NCI-H1048 (cell line): Measurements from ENCODE around the gene VILL.
A peak's percentile ranks its signal among the peaks of the same experiment; 100 is the strongest.
"Not testable (repeated sequence)": the region's sequence is repeated elsewhere in the genome, so short reads cannot be mapped to it uniquely, and the experiment has no call there.

Experiments
- DNase-seq: peaks from one replicate; lab custom pipeline; 2025; lab: John Stamatoyannopoulos, UW

The VILL gene

DNA sequence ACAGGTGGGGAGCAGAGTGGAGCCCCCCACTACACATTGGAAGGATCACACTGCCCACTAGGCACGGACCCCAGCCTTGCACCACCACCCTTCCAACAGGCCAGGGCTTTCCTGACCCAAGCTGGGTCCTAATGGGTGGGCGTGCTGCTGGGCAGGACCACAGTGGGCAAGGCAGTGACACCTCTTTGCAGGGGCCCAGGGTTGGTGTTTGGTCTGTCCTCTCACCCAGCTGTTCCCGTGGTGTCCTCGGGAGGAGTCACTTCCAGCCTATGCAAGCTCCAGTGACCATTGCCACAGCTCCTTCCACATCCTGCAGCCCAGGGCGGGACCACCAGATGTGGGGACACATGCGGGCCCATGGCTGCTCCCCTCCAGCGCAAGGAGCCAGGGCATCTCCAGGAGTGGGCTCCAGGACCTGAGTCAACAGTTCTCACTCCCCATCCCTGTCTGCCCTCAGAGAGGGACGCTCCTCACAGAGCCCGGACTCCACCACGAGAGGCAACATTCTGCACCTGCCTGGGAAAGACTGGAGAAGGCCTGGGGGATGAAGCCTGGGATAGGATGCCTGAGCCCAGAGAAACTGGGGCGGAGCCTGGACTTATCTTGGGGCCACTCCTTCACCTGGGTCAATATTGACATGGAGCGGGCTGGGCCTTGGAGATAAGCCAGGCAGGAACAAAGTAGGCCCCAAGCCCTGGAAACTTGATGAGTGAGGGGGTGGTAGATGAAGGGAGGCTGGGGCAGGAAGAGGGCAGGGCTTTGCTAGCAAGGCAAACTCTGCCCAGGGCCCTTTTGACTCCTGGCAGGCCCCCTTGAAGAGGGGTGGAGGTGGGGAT is 3.9 kb upstream of the VILL start:
- DNase-seq, result no peak

DNA sequence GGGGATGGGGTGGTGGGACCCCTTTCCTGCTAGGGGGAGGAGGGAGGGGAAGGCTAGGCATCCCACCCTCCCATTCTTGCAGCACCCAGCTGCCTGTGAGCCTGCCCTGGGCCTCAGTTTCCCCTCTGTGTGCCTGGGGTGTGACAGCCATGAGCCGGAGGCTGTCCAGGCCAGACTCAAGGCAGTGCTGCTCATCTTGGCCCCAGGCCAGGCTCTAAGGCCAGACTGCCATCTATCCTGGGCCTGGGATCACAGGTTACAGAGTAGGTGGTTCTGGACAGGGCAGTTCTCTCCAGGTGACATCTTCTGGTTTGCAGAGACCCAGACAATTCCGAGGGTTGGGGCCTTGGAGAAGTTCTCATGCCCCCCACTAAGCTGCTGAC is 3.3 kb upstream of the VILL start:
- DNase-seq, result no peak

DNA sequence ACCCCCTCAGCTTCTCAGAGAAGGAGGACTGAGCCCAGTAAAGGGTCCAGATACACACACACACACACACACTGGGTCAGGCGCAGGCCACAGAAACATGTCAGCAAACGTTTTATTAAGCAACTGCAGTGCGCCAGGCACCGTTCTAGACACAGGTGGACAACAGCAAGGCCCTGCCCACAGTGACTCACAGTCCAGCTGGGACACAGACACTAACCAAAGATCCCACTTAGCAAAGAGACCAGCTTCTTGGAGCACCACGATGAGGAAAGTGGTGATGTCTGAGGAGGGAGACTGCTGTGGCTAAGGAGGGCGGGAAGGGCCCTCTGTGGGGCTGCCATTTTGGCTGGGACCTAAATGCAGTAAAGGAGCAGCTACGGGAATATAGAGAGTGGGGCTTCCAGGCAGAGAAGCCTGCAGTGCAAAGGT is 2.8 kb upstream of the VILL start:
- no peak for DNase-seq

DNA sequence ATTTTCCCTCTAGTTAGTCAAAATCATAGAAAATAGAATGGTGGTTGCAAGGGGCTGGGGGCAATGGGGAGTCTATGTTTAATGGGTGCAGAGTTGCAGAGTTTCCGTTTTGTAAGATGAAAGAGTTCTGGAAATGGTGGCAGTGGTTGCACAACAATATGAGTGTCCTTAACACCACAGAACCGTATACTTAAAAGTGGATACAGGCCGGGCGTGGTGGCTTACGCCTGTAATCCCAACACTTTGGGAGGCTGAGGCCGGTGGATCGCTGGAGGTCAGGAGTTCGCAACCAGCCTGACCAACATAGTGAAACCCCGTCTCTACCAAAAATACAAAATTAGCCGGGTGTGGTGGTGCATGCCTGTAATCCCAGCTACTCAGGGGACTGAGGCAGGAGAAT is 2.2 kb upstream of the VILL start:
- not testable (repeated sequence) for DNase-seq

DNA sequence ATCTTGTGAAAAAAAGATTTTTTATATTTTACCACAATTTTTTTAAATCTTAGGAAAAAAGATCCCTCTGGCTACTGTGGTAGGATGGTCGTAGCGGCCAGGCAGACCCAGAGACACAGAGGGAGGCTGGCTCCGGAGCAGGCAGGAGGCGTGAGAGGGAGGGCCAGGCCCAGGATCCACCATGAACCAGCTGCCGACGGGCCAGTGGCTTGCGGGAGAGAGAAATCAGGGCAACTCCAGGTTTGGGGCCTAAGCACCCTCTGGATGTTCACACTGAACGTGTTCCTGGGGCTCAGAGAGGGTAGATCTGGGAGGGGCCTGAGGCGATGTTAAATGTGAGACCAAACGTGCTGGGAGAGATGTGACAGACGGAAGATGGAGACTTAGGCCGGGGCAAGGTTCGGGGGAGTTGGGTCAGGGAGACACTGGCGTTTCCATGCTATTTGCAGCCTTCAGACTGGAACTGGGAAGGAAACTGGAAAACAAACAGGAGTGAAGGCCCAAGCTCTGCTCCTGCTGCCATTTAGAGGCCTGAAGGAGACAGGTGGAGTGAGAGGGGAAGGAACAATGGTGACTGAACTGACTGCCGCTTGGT is 1.6 kb upstream of the VILL start:
- no peak for DNase-seq

DNA sequence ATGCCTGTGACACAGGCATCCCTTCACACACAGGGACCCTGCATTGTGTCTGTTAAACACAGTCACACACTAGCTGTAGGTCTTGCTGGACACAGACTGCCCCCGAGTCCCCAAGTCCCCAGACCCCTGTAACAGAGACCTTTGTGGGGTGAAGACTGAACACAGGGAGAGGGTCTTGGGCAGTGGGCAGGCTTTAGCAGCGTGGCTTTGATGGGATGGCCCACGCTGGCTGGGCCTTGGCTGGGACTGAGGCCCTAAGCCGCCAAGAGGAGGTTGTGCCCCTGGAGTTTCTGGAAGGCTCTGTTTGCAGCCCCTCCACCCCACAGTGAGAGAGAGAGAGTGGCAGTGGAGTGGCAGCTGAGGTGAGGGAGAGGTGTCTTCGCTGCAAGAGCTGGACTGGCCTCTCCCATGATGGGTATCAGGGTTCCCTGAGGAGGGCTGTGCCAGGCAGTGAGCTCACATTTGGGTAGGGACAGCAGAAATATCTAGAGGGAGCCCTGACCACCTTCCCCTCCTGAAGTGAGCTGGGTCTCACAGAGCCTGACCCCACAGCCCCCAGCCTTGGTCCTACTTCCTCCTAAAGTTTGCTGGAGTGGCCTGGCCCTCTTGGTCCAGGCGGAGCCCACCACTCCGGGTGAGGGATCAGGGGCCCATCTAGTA is 635 bp upstream of the VILL start:
- DNase-seq, result no peak

DNA sequence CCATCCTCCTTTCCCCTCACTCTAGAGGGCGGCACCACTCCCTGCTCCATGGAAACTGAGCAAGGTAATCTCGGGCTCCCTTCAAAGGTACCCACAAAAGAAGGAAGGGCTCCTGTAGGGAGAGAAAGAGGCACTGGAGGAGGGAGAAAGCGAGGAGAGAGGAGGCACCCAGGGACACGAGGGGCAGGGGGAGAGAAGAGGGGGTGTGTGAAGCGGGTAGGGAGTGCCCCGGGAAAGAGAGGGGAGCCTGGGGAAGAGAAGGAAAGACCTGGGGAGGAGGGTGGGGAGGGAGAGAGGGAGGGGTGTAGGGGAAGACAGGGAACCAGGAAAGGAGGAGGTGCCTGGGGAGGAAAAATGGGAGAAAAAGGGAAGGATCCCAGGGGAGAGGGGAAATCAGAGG is 523 bp downstream of the VILL start:
- no peak for DNase-seq

DNA sequence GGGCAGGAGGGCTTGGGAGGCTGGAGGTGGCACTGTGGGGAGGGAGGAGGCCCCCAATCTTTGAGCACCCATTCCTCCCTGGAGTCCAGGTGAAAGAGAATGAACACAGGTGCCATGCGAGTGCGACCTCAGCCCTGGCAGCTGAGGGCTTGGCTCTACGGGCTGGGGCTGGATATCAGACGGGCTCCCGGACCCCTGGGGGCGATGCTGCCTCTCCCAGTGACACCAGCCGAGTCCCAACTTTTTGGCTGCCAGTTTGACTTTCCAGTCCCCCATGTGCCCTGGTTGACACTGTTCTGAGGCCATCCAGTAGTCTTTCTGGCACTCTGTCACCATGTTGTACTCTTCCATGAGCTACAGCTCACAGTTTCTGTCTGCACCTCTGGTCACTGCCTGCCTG is 1.2 kb downstream of the VILL start:
- DNase-seq, result no peak

DNA sequence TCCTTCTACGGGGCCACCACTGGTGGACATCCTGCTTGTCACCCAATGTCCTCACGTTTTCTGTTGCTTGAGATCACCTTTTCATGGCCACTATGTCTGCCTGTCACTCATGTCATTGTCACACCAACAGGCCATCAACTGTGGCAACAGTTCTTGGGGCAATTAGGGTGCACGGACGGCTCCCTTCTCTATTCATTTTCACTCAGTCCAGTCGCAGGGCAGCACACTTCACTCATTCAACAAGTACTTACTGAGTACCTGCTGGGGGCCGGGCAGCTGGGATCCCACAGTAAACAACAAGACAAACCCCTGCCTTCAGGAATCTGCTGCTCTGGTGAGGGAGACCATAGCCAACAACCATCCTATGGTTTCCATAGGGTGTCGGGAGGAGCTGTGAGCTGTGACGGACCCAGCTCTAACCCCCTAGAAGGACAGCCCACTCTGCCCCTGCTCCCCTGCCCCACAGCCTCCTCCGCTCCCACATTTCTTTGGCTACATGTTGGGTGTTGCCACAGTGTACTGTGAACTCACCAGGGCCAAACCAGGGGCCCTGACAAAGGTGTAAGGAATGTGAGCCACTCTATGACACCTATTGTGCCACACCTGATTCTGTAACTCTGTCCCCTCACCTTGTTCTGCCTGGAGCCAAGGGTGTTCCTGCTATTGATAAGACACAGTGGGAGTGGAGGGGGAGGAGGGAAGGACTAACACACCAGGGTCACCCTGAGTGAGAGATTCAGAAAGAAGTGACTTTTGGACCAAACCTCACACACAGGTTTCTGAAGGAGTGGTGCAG is 1.9 kb downstream of the VILL start:
- DNase-seq, result no peak

DNA sequence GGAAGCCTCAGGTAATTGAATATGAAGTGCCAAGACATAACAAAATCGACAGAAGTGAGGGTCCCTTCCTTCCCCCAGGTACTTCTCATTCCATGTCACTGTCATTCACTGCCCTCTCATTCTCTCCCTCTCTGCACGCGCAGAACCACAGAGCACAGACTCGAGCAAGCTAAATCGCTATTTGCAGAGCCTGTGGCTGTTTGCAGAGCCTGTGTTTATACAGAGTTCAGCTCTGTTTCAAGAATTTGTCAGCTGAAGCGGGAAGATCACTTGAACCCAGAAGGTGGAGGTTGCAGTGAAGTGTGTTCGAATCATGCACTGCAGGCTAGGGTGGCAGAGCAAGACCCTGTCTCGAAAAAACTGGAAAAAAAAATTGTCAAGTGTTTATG is 2.5 kb downstream of the VILL start:
- DNase-seq, result no peak

DNA sequence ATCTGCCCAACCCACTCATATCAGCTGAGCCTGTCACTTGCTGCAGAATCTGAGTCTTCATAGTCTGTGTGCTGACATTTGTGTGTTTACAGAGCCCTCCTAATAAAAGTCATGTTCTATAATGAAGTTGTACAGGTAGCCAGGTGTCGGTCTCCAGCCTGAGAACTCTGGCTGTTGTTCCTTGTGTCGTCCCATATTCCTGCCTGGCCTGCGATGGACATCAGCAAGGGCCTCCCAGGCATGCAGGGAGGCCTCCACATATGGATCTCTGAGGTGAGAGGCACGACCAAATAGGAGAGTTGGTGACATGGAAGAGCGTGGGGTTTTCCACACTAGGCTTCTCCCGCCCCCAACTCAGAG is 2.9 kb downstream of the VILL start:
- DNase-seq, result no peak

DNA sequence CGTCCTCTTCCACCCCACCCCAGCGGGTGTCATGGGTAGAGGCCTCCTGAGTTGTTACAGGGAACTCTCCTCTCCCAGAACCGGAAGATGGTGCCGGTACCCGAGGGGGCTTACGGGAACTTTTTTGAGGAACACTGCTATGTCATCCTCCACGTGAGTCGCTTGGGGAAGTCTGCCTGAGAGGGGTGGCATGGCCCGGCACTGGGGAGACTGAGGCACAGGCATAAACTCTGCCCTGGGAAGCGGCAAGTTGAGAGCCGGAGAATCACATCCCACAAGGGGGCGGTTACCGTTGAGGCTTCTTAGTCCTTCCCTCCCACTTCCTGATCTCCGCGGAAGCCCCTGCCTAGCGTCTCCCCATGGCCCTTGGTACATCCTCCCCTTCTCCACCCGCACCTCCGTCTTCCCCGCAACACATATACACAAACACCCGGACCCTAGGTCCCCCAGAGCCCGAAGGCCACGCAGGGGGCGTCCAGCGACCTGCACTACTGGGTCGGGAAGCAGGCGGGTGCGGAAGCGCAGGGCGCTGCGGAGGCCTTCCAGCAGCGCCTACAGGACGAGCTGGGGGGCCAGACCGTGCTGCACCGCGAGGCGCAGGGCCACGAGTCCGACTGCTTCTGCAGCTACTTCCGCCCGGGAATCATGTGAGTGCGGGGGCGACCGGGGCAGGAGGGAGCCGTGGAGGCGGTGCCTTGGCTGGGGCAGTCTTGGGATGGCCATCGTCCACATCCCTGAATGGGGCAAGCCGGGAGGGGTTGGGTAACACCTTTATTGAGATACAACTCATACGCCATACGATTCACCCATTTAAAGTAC is 3.4 kb downstream of the VILL start:
- DNase-seq, result no peak

DNA sequence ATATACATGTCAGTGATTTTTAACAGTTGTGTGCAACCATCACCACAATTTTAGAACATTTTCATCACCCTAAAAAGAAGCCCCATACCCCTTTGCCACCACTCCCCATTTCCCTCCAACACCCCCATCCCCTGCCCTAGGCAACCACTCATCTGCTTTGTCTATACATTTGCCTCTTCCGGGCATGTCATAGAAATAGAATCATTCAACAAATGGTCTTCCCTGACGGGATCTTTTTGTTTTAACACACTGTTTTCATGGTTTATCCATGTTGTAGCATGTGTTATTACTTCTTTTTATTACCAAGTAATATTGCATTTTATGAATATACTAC is 4.0 kb downstream of the VILL start:
- no peak for DNase-seq

DNA sequence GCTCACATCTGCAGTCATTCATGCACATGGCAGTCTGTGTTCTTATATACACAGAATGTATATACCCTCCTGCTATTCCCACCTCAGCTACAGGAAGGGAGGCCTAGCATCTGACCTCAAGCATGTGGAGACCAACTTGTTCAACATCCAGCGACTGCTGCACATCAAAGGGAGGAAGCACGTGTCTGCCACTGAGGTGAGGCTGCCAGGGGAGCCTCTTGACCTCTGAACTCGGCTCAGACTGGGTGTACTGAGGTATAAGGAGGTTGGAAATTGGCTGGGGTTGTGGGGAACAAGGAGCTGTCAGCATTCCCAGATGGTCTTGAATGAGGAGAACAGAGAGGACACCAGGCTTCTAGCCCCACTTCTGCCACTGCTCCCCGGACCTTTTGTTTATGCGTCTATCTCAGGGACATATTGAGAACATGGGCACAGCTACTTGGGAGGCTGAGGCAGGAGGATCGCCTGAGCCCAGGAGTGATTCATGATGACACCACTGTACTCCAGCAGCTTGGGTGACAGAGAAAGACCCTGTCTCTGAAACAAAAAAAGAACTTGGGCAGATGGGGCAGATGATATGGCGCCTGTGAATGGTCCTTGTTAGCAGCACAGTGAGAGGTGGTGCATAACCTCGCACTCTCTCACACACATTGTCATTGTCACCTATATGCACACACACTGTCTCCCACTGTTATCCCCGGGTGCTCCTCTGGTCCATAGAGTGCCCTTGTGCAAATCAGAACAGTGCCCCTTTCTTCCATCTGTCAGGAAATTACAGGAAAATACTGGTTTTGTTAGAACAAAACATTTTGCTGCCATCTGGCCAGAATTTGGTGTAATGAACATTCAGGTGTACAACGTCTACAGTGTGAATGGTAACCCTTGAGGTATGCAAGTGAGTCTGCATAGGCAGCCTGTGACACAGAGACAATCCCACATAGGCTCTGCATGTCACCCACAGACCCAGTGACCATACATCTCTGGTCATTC is 5.4 kb downstream of the VILL start:
- DNase-seq, result no peak

DNA sequence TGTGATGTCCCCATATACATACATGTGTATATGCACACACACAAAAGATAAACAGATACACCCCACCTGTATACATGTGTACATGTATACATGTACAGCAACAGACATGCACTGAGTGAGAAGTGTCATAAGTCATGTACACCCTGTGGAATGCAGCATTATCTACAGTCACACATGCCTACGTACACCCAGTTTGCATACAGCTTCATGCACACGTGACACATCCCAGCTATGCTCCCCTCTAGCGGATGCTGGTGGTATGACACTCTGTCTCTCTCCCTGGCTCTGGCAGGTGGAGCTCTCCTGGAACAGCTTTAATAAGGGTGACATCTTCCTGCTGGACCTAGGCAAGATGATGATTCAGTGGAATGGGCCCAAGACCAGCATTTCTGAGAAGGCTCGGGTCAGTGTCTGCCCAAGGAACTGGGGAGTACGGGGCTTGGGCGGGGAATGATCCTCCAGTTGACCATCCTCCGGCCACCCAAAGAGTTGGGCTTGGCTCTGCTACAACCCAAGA is 6.3 kb downstream of the VILL start:
- peak; percentile 57 for DNase-seq

DNA sequence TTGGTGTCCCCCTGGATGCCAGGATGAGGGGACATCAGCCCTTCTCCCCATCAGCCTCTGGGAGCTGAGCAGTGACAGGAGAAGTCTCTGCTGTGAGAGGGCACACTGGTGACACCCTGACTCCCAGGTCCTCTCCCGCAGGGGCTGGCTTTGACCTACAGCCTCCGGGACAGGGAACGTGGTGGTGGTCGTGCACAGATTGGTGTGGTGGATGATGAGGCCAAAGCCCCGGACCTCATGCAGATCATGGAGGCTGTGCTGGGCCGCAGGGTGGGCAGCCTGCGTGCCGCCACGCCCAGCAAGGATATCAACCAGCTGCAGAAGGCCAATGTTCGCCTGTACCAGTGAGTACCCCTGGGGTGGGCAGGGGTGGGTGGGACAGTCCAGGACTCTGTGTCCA is 6.8 kb downstream of the VILL start:
- no peak for DNase-seq

DNA sequence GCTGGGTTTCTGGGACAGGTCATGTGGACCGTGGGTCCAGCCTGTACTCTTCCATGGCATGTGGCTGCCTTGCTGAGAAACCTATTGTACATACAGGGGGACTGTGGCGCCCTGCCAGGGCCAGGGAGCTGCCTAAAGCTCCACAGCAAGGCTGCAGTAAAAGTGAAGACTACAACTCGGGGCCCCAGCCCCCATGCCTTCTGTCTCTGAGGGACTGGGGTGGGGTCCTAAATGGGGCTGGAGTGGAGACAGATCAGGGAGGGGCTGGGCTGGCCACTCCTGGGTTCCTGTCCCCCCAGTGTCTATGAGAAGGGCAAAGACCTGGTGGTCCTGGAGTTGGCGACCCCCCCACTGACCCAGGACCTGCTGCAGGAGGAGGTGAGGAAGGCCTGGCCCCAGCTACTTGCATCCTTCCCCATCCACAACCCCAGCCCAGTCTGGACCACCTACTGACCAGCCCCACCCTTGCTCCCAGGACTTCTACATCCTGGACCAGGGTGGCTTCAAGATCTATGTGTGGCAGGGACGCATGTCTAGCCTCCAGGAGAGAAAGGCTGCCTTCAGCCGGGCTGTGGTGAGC is 7.3 kb downstream of the VILL start:
- DNase-seq, result no peak

DNA sequence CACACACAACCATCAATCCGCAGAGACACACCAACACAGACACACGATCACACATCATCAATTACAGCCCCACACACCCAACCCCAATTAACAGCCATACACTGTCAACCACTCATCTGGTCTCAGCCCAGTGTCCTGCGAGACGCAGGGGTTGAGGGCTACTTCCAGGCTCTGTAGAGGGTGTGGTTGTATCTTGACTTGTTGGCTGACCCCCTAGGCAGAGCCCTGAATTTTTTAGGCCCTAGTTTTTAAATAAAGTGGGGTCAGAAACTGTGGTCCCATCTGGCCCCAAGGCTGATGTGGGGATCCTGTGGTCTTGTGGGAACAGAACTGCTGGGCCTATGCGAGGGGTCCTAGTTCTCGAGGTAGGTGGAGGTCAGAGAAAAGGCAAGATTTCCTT is 9.2 kb downstream of the VILL start:
- no peak for DNase-seq

DNA sequence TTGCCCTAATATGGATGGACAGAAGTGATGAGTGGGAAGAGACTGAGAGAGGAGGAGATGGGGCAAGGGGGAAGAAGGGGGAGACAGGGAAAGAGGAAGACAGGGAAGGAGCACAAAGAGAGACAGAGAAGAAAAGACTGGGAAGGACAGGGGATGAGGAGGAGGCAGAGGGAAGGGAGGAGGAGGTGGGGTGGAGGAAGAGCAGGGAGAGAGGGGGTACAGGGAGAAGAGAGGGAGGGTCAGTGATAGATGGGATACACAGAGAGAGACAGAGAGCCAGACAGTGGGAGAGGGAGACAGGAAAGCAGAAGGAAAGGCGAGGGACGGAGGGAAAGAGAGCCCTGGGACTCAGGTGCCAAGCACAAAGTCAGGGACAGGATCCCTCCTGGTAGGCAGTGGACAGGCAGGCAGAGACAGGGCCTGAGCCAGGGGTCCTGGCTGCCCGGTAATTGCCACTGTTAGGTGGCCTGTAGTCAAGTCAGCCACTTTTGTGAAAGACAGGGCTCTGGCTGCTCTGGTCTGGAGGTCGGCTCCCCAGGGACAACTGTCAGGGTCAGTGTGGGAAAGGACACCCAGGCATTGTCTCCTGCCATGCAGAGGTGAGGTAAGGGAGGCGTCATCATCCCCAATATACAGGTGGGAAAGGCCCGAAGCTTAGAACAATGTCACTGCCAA is 9.8 kb downstream of the VILL start:
- DNase-seq, result no peak
